Parathyroid adenoma (tissue), 2 donors: ENCODE measurements around the gene C10orf90.

Source experiments
- H2AFZ ChIP-seq: fragments of 300-600 bp; sonication (generic); one replicate; pipeline ENCODE4 v1.7.0; 2017; ENCODE audit warnings: antibody characterized with exemption, mild to moderate bottlenecking
- H3K27ac ChIP-seq: fragments of 300-600 bp; sonication (generic); one replicate; pipeline ENCODE4 v1.7.0; 2017
- H3K27me3 ChIP-seq: fragments of 300-600 bp; sonication (generic); one replicate; pipeline ENCODE4 v1.7.0; 2017; ENCODE audit warnings: low read length; ENCODE audit not compliant: control insufficient read depth, insufficient read depth
- H3K36me3 ChIP-seq: fragments of 300-600 bp; sonication (generic); one replicate; pipeline ENCODE4 v1.7.0; 2017; ENCODE audit warnings: low read length; ENCODE audit not compliant: control insufficient read depth, insufficient read depth
- H3K4me1 ChIP-seq: fragments of 300-600 bp; sonication (generic); one replicate; pipeline ENCODE4 v1.7.0; 2017; ENCODE audit warnings: control low read depth
- H3K4me2 ChIP-seq: fragments of 300-600 bp; sonication (generic); one replicate; pipeline ENCODE4 v1.7.0; 2017; ENCODE audit warnings: low read length
- H3K4me3 ChIP-seq: fragments of 300-600 bp; sonication (generic); one replicate; pipeline ENCODE4 v1.7.0; 2017; ENCODE audit warnings: low read depth, low read length
- H3K79me2 ChIP-seq: fragments of 300-600 bp; sonication (generic); one replicate; pipeline ENCODE4 v1.7.0; 2017; ENCODE audit warnings: control low read depth
- H3K9ac ChIP-seq: fragments of 300-600 bp; sonication (generic); one replicate; pipeline ENCODE4 v1.7.0; 2017; ENCODE audit warnings: mild to moderate bottlenecking
- H3K9me3 ChIP-seq: fragments of 300-600 bp; sonication (generic); one replicate; pipeline ENCODE4 v1.7.0; 2017; ENCODE audit warnings: low read length; ENCODE audit not compliant: control insufficient read depth
- CTCF ChIP-seq: fragments of 300-600 bp; sonication (generic); IDR thresholded peaks from one replicate; pipeline ENCODE4 v1.7.0; 2017; ENCODE audit warnings: antibody characterized with exemption, mild to moderate bottlenecking
- donor health status: primary hyperparathyroidism.

The C10orf90 gene

DNA sequence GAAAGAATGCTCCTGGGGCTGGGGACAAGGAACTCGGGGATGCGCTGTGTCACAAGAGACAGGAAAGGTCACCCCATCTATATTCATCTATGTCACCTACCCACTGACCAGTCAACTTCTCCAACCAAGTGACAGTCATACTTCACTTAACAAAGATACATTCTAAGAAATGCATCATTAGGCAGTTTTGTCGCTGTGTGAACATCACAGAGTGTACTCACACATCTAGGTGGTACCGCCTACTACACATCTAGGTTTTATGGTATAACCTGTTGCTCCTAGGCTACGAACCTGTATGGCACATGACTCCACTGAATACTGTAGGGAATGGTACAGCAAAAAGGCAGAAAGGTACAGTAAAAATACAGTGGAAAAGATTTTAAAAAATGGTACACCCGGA, 278.4 kb downstream of the C10orf90 start:
- no peak for TF ChIP-seq CTCF
- H2AFZ ChIP-seq: no peak overlapping the region
- no peaks in the 10 kb centered on the region for H3K36me3 ChIP-seq
- H3K9ac ChIP-seq: no peak overlapping the region
- no peaks in the 10 kb centered on the region for H3K4me1 ChIP-seq
- H3K79me2 ChIP-seq: no peaks in the 10 kb centered on the region
- H3K27ac ChIP-seq: no peak overlapping the region
- no peaks in the 10 kb centered on the region for H3K27me3 ChIP-seq
- H3K4me3 ChIP-seq: no peak overlapping the region
- no peak overlapping the region for H3K4me2 ChIP-seq
- H3K9me3 ChIP-seq: no peaks in the 10 kb centered on the region

DNA sequence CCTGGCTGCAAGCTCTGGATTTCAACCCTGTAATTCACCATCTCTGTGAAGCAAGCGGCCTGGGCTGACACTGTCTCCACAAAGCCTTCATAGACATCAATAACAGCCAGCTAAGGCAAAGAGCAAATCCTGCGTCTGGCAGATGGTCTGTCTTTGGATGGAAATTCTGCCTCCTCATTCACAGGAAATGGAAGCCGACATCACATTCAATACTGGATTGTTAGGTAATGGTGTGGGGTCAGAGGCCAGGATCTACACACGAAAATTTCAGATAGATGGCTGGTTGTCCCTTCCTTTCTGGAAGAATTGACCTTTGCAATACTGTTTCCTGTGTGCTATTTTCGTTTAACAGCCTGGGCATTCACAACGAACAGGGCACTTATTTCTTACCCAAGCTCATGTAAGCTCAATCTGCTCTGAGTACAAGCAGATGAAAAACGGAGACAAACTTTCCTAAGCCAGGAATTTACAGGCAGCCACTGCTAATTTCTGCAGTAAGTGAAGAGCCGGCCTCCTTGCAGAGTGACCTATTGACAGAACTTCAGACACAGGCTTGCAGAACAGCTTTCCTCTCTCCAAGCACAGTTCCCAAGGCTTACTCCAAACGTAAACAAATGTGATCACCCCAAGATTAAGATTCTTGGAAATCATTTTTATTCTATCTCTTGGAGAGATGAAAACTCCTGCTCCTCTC, 279.2 kb downstream of the C10orf90 start:
- Histone ChIP-seq H2AFZ (no peak overlapping the region), H3K27ac (no peak overlapping the region), H3K4me2 (no peak overlapping the region), H3K9ac (no peak overlapping the region), H3K27me3 (no peaks in the 10 kb centered on the region), H3K79me2 (no peaks in the 10 kb centered on the region), H3K36me3 (no peaks in the 10 kb centered on the region), H3K4me1 (no peaks in the 10 kb centered on the region), H3K9me3 (no peaks in the 10 kb centered on the region), H3K4me3 (no peak overlapping the region)
- TF ChIP-seq CTCF: no peak

DNA sequence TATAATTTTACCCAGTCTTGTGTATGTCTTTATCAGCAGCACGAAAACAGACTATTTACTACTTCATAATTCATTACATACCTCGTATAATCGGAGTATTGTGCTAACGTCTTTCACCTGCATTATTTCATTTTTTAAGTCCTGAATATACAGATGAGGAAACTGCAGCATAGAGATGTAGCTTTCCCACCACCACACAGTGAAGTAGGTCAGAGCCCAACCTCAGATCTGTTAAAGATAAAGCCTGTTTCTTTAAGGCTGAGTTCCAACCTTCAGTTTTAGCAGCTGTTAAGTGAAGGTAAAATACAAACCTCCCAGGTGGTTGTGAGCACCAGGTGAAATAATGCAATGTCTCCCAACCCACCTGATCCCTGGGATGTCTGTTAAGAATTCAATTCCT, 280.2 kb downstream of the C10orf90 start:
- Histone ChIP-seq H2AFZ (no peak overlapping the region), H3K36me3 (no peaks in the 10 kb centered on the region), H3K4me3 (no peak overlapping the region), H3K79me2 (no peaks in the 10 kb centered on the region), H3K4me2 (no peak overlapping the region), H3K27me3 (no peaks in the 10 kb centered on the region), H3K27ac (no peak overlapping the region), H3K4me1 (no peaks in the 10 kb centered on the region), H3K9me3 (no peaks in the 10 kb centered on the region), H3K9ac (no peak overlapping the region)
- no peak for TF ChIP-seq CTCF

DNA sequence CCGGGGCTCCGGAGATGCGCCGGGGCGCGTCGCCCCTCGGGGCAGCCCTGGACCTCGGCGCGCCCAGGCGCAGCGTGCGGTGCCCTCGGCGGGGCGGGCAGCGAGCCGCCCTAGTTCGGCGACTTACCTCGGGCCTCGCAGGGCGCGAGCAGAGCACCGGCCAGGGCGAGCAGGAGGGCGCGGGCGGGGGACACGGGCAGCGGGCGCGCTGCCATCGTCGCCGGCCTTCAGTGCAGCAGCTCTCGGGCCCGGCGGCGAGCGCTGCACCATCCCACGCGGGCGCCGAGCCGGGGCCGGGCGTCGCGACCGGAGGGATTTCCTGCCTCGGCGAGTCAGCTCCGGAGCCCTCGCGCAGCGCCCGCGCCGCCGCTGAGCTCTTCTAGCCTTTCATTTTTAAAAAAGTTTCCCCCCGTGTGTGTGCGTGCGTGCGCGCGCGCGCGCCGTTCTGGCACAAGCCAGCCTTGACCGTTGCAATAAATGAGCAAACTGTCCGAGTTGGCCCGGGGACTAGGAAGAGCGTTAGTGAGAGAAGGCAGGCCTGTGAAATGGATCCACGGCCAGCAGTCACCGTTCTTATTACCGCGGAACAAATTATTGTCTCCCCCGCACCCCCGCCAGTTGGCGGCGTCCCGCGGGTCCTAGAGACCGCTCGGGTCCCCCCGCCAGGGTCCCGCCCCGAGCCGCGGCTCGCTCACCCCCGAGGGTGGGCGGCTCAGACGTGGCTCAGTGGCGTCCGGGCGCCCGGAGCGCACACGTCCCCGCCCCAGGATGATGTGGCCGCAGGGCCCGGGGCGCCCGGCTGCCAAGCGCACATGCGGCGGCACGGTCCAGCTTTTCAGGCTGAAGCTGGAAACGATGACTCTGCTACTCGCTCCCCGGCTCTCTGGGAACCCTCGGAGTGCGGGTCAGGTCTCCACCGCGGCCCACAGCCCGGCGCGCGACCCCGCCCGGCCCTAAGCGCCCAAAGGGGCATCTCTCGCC, 282.3 kb downstream of the C10orf90 start, which contains the start of gene ADAM12:
ADAM12 (minus strand) TSS at position 547 of the 981 bp plus-strand sequence; CDS start at position 215, 332 bp downstream.
- Histone ChIP-seq H3K36me3 (no peaks in the 10 kb centered on the region), H3K27ac (no peak within 1 kb of the TSS), H3K9ac (no peak within 1 kb of the TSS), H2AFZ (peak within 1 kb of the TSS; percentile 9), H3K79me2 (no peaks in the 10 kb centered on the region), H3K27me3 (no peaks in the 10 kb centered on the region), H3K4me1 (no peaks in the 10 kb centered on the region), H3K4me3 (peak within 1 kb of the TSS; percentile 26), H3K9me3 (no peaks in the 10 kb centered on the region), H3K4me2 (peak within 1 kb of the TSS; percentile 68)
- no peak for TF ChIP-seq CTCF
